Activated CD8-positive, alpha-beta memory T cell treated with anti-CD3 and anti-CD28 coated beads for 24 hours (primary cell): Measurements from ENCODE around the gene NFIA.
A peak's percentile ranks its signal among the peaks of the same experiment; 100 is the strongest.
"Not testable (repeated sequence)": the region's sequence is repeated elsewhere in the genome, so short reads cannot be mapped to it uniquely, and the experiment has no call there.

ENCODE experiments used
- DNase-seq: peaks from one replicate; pipeline ENCODE4 v3.0.0-alpha.2; 2020

Gene NFIA

DNA sequence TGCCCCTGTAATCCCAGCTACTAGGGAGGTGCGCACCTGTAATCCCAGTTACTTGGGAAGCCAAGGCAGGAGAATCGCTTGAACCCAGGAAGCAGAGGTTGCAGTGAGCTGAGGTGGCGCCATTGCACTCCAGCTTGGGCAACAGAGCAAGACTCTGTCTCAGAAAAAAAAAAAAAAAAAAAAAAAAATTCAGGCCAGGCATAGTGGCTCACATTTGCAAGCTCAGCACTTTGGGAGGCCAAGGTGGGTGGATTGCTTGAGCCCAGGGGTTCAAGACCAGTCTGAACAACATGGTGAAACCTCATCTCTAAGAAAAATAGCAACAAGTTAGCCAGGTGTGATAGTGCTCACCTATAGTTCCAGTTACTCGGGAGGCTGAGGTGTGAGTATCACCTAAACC is 20.8 kb upstream of the NFIA start:
- not testable (repeated sequence) for DNase-seq

- DNase-seq, result no peak
Measured at GRCh38 chr1:61064673-61065072, 17.7 kb upstream of the NFIA start.

GRCh38 chr1:61067446-61068019 is 14.8 kb upstream of the NFIA start:
- no peak for DNase-seq

DNA sequence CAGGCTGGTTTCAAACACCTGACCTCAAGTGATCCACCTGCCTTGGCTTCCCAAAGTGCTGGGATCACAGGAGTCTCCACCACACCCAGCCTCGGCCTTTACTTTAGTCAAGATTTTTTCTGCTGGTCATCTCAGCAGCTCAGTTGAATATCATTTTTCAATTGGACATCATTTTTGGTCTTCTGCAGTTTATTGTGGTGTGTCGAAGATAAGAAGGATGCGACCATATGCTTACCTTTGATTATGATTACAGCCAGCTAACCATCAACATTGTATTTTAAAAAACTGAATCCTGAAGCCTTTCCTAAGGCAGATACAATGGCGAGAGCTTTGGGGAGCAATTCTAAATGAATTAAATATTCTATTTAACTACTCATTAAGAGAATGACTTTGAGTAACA is 12.3 kb upstream of the NFIA start:
- no peak for DNase-seq

DNA sequence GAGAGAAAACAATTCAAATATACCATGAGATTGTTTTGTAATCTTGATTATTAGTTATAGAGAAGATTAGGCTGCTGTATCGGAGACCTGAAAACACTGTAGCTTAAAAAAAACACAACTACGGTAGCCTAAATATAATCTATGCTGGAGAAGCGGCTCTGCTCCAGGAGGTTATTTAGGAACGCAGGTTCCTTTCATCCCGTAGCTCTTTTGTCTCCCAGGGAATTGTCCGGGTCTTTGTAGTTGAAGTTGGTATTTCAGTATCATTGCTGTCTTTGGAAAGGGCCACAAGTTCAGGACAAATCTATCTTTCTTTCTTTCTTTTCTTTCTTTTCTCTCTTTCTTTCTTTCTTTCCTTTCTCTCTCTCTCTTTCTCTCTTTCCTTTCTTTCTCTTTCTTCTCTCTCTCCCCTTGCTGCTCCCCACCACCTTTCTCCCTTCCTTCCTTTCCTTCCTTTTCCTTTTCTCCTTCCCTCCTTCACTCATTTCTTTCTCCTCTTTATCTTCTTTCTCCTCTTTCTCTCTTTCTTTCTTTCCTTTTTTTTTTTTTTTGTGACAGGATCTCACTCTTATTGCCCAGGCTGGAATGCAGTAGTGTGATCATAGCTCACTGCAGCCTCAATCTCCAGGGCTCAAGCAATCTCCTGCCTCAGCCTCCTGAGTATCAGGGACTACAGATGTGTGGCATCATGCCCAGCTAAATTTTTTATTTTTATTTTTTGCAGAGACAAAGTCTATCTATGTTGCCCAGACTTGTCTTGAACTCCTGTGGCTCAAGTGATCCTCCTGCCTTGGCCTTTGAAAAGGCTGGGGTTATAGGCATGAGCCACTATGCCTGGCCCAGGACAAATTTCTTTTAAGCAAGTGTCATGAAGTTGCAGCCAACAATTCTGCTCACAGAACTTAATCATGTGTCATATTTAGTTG is 10.9 kb upstream of the NFIA start:
- no peak for DNase-seq

DNA sequence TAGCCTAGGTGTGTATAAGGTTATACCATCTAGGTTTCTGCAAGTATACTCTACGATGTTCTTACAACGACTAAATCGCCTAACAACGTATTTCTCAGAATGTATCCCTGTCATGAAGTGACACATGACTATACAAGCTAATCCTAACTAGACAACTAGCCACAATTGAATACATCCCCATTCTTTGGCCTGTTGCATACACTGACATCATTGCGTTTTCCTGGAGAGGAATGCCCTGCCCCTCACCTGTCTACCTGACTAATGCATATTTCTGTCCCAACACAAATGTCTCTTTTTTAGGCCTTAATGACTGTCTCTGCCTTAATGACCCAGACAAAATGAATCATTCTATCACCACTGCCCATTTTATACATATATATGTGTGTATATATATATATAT is 8.5 kb upstream of the NFIA start:
- DNase-seq, result no peak

- not testable (repeated sequence) for DNase-seq
Measured at GRCh38 chr1:61075833-61076232, 6.5 kb upstream of the NFIA start.

DNA sequence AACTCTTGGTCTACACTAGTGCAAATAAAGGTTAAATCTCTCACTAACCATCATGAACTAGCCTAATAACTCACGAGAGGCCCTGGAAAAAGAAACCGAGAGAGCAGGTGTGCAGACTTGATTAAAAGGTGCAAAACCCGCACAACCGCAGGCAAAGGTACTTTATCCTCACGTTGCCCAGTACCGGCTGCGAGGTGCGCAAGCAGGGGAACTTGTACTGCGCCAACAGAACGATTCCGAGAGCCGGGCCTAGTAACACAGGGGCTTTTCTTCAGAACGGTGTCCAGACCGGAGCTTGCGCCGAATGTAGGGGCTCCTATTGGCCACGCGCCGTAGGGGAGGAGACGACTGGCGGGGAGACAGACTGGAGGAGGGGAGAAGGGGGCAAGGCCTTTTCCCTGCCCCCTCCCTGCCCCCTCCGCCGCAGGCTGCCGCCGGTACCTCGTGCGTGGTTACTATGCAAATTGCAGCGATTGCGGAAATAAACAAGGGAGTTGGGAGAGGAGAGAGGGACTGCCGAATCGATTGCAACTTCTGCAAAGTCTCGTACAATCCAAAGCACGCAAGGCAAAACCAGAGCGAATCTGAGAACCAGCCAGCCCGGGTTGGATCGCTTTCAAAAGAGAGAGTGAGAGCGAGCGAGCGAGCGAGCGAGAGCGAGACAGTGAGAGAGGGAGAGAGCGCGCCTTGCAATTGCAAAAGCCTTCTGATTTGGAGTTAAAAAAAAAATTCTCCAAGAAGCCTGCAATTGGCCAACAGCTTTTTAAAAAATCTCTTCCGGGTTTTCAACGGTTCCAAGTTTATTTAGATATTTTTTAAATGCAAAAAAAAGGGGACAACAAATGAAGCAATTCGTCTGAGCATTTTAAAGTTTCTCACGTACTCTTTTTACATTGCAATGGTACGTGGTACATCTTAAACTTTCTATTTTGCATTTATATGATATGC is 5.4 kb upstream of the NFIA start:
- peak; percentile 87 for DNase-seq

GRCh38 chr1:61077676-61078541 is 4.5 kb upstream of the NFIA start:
- DNase-seq, result peak; percentile 89

- no peak for DNase-seq
Measured at GRCh38 chr1:61078618-61079295, 3.6 kb upstream of the NFIA start.

DNA sequence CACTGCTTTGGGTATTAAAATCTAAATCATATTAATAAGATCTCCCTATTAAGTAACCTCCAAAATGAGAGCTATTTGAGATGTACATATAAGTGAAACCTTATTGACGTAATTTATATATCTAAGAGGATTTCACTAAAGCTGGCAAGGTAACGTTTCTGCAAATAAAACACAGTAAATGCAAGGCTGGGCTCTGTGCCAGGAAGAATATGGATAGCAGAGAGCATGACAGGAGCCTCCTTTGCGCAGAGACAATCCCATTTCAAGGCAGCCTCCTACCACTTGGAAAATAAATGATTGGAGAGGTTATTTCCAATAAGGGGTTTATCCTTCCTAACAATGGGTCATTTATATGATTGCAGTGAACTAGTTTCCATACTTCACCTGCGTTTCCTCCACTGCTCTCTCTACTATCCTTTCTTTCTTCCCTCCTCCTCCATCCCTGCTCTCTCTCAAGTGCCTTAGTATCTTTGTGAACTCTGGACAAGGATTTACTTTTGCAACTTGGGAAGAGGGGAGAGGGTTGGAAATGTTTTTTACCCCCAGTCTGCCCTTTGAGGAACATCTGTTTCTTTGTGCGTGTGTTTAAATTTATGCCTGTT is 3.0 kb upstream of the NFIA start:
- no peak for DNase-seq

- no peak for DNase-seq
Measured at GRCh38 chr1:61079898-61080336, 2.4 kb upstream of the NFIA start.

- DNase-seq, result no peak
Measured at GRCh38 chr1:61080413-61081143, 1.8 kb upstream of the NFIA start.

DNA sequence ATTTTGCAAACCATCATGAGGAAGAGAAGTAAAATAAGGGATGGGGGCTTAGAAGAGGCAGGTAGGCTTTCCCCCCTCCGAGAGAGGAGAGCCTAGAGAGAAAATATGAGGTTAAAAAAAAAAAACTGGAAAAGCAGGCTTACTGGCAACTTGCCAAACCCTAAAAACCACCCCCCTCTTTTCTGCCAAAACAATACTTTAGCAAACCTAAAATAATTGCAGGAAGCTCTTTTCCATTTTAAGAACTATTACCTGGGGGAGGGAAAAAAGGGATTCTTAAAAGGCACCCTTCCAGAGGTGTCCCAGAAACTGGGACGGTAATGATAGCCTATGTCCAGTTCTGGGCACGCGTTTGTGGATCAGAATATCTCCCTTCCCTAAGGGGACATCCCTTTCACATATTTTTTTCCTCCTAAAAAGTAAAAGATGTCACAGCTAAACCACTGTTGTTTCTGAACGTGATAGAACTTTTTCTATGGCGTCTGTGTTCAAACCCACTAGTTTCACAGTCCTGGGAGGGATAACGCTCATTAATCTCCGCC is 1.1 kb upstream of the NFIA start:
- no peak for DNase-seq

DNA sequence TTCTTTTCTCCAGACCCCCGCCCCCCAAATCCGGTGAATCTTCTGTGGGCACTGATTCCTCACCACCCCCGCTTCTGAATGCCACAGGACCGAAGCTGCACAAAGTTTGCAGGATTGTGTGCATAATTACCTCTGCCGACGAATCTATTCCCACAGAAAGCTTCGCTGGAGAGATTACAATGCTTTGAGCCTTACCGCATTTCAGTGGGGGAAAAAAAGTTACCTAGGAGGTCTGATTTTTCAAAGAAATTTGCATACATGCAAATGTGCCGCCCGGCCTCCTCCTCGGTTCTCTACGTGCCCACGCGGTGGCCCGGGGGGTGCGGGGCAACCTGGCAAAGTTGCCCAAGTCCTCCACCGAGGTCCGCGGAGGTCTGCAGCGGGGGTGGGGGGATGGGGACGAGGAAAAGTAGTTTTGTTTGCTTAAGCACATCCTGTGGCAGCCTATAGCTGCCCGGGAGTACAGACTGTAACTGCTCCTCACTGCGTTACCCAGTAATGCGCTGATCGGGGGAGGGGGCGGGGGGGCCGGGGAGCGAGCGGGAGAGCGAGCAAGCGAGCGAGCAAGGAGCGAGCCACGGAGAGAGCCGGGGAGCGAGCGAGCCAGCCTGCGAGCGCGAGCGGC is 563 bp upstream of the NFIA start:
- peak; percentile 81 for DNase-seq

GRCh38 chr1:61083013-61083806 is 849 bp downstream of the NFIA start:
- DNase-seq, result peak; percentile 66

DNA sequence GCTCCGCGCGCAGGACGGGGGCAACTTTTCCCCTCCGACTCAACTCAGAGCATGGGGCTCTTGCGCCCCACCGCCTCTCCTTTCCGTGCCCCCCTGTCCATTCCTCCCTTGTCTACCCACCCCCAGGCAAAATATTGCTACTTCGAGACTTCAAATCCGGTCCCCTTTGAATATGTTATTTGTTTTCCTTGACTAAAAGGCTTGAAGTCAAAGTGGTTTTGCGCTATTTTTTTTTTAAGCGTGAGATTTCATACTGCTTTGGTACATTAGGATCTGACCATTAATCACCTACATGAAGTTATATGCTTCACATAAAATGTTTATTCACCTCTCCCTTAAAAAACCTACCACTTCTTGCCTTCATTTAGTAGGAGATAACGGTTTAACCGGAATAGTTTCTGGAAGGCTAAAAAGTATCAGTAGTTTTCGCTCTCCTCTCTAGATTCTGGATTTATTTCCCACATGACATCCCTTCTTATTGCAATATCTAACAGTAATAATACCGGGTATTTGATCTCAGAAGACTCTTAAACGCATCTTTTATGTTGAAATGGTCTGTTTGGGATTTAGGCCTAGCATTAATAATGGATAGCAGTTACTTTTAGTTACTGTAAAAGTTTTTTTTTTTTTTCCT is 1.6 kb downstream of the NFIA start:
- DNase-seq, result no peak

DNA sequence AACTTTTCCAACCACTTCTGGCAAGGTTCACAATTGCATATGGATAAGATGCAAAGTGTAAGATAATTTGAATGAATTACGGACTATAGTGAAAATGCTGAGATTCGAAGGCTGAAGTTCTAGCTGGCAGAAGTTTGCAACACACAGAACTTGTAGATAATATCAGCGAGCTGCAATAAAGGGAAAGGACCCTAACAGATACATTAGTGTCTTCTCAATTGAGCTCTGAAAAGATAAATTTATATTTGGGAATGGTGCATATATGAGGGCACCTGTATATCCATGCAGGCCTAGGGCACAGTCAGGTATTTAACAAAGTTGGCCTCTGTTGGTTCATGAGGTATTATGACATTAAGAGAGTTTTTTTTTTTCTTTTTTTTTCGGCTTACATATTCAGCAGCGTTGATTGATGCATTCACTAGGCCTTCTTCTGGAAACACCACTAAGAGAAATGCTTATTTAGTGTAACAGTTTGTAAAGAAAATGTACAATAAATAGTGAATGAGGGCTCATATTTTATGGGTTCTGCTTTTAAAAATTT is 2.2 kb downstream of the NFIA start:
- DNase-seq, result no peak
